LNCAP (cell line): Measurements from ENCODE around the gene NCOR2.

ENCODE experiments used
- CTCF ChIP-seq: fragments of 450-650 bp; IDR thresholded peaks from 2 replicates; pipeline ENCODE4 v1.5.1; 2017; ENCODE audit warnings: mild to moderate bottlenecking

The NCOR2 gene

DNA sequence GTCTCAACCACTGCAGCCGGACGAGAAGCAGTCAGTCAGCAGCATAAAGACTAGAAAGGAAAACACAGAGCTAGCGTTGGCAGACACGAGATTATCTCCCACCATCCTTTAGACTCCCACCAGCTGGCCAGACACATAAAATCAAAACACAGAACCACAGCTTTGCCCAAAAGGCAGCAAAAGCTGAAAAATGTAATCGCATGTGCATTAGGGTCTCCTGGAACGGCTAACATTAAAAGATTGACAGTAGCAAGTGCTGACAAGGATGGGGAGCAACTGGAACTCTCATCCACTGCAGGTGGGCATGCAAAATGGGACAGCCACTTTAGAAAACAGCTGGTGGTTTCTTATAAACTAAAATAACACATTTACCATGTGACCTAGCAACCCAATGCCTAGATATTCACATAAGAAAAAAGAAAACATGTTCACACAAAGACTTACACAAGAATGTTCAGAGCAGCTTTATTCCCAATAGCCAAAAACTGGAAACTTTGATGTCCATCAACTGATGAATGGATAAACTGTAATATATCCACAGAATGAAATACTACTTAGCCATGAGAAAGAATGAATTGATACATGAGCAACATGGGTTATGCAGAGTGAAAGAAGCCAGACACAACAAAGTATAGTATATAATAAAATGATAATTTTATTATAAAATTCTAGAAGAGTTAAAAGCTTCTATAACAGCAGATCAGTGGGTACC lies 37.7 kb downstream of the NCOR2 start:
- no peak for TF ChIP-seq CTCF

- no peak for TF ChIP-seq CTCF
Measured at GRCh38 chr12:124527861-124528561, 39.4 kb downstream of the NCOR2 start.

DNA sequence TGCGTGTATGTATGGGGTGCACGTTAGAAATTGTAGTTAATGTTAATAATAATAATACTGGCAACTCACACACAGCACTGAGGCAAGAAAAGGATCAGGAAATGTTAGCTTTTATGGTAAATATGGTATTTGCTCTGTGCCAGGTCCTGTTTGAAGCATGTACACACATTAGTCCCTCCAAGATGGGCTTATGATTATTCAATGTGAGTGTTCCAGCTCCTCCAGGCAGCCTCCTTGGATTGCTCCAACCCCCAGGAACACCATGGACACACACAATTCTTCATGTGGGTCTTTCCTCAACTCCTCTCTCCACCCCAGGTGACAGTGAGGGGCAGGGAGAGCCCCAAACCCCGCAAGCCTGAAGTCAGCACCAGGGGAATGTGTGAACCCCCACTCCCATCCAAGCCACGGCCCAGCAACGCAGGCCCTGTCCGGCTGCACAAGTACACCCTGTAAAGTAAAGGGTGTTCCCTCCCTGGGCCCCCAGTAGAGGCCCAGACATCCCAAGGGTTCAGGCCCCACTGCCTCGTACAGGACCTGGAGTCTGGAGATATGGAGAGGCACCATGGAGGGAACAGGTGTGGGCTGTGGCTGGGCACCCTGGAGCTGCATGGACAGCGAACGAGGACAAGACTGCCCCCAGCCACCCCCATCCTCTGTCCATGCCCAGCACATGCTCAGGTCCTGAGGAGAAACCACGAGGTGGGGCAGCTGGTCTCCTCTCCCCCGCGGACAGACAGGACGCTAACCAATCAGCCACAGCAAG lies 41.3 kb downstream of the NCOR2 start:
- TF ChIP-seq CTCF, result no peak

- no peak for TF ChIP-seq CTCF
Measured at GRCh38 chr12:124525455-124525854, 42.0 kb downstream of the NCOR2 start.

DNA sequence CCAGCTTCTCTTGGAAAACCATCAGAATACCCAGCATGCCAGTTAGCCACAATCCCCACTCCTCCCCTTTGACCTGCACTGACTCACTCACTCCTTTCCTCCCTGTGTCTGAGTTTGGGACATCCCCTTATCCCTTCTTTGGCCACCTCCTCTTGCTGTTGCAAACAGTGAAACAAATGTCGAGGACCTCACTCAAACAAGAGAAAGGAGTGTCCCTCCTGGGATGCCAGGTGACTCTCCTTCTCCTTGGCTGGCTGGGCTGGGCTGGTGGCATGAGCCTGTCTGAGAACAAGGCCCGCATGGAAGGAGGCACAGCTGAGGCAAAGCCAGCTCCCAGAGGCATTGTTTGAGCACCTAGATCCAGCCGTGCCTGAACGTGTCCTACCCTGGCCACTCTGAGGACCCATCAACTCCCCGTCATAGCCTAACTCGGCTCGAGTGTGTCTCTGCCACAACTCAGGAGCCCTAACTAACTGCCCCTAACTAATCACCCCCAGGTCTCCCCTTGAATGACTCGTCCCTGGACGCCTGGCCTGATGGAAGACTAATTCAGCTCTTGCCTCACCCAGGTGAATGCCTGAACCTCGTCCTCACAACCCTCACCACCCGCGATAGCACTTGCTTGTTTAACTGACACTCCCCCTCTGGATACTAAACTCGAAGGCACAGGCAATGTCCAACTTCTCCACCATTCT lies 43.0 kb downstream of the NCOR2 start:
- TF ChIP-seq CTCF, result no peak

DNA sequence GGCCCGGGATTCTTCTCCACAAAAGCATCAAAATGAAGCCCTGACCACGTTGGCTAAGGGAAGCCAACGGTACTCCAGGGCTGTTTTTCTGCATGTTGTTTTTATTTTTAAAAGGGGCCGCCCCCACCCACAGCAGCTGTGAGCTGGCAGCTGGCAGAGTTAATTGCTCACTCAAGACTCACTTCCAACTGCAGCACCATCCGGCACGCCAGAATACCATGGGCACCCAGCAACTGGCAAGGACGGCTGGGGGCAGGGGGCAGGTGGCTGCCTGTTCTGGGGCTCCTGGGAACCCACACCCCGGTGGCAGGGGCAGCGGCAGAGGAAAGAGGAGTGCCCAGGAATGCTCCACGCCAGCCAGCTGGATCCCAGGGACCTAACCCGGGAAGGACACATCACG lies 44.3 kb downstream of the NCOR2 start:
- TF ChIP-seq CTCF, result no peak

GRCh38 chr12:124520907-124521306 lies 46.5 kb downstream of the NCOR2 start:
- TF ChIP-seq CTCF, result no peak
